Measurements from ENCODE around the gene TAF12. TPM values are rescaled to one million over a fixed set of nuclear protein-coding genes. Genes with fewer than 3 reads are reported as not detected.
A peak's percentile ranks its signal among the peaks of the same experiment; 100 is the strongest.
"Not testable (repeated sequence)": the region's sequence is repeated elsewhere in the genome, so short reads cannot be mapped to it uniquely, and the experiment has no call there.

The TAF12 gene
- total RNA-seq, 1 donor from 2014 or later = 28.6 TPM

- peak; percentile 61 for DNase-seq
These were observed 61.9 kb downstream of the TAF12 start for GRCh38 chr1:28580722-28581530.

GRCh38 chr1:28579401-28579800, 63.5 kb downstream of the TAF12 start:
- no peak for DNase-seq

GRCh38 chr1:28578696-28579218, 64.1 kb downstream of the TAF12 start:
- no peak for DNase-seq

GRCh38 chr1:28577738-28578536, 64.9 kb downstream of the TAF12 start:
- DNase-seq = no peak

GRCh38 chr1:28577052-28577678, 65.7 kb downstream of the TAF12 start:
- no peak for DNase-seq

- no peak for DNase-seq
These were observed 69.3 kb downstream of the TAF12 start for GRCh38 chr1:28573564-28573963.

- DNase-seq = not testable (repeated sequence)
These were observed 70.0 kb downstream of the TAF12 start for GRCh38 chr1:28572891-28573290.

GRCh38 chr1:28571911-28572310, 71.0 kb downstream of the TAF12 start:
- no peak for DNase-seq

GRCh38 chr1:28566931-28567330, 75.9 kb downstream of the TAF12 start:
- no peak for DNase-seq

- no peak for DNase-seq
These were observed 77.1 kb downstream of the TAF12 start for GRCh38 chr1:28565726-28566125.

- DNase-seq = no peak
These were observed 77.8 kb downstream of the TAF12 start for GRCh38 chr1:28565040-28565439.

- DNase-seq = no peak
These were observed 78.6 kb downstream of the TAF12 start for GRCh38 chr1:28564310-28564709.

- no peak for DNase-seq
These were observed 82.0 kb downstream of the TAF12 start for GRCh38 chr1:28560886-28561285.

Other genes with a start within 250 kb of the TAF12 start
- 54.5 and 99.4 TPM in 2 replicates for gene RCC1, start 137.0 kb downstream of the TAF12 start, total RNA-seq
- 20.6 and 28.2 TPM in 2 replicates for gene TRNAU1AP, start 90.0 kb downstream of the TAF12 start, total RNA-seq
- gene RAB42, start 50.8 kb downstream of the TAF12 start, total RNA-seq = 2.5 and 8.8 TPM in 2 replicates
- not detected in 2 replicates for gene RNU11, start 5.5 kb upstream of the TAF12 start, total RNA-seq
- gene GMEB1, start 25.7 kb upstream of the TAF12 start, total RNA-seq = 13.9 and 14.1 TPM in 2 replicates
- gene YTHDF2, start 93.9 kb upstream of the TAF12 start, total RNA-seq = 94.1 and 103 TPM in 2 replicates
- under 0.01 TPM in 1 of 2 replicates, not detected in the other for gene OPRD1, start 169.1 kb upstream of the TAF12 start, total RNA-seq